Activated CD4-positive, alpha-beta T cell treated with anti-CD3 and anti-CD28 coated beads, Interleukin-2, amount 50 U/mL, for 1 hour (primary cell): ENCODE results near the gene VGLL4.

ENCODE experiments used
- DNase-seq: peaks from one replicate; pipeline ENCODE4 v3.0.0-alpha.2; 2020

Gene VGLL4

GRCh38 chr3:11651900-11652299 is 8.2 kb upstream of the VGLL4 start:
- DNase-seq: no peak

GRCh38 chr3:11651477-11651876 is 7.8 kb upstream of the VGLL4 start:
- no peak for DNase-seq

GRCh38 chr3:11650391-11650790 is 6.7 kb upstream of the VGLL4 start:
- DNase-seq: no peak

GRCh38 chr3:11648735-11649134 is 5.0 kb upstream of the VGLL4 start:
- DNase-seq: no peak

- peak; percentile 10 for DNase-seq
Observed at GRCh38 chr3:11643201-11643603, 513 bp downstream of the VGLL4 start.

- DNase-seq: peak; percentile 56
Observed at GRCh38 chr3:11642431-11643191, 1.1 kb downstream of the VGLL4 start.

- no peak for DNase-seq
Observed at GRCh38 chr3:11641683-11642430, 1.9 kb downstream of the VGLL4 start.

- no peak for DNase-seq
Observed at GRCh38 chr3:11641316-11641682, 2.4 kb downstream of the VGLL4 start.

GRCh38 chr3:11640009-11640673 is 3.6 kb downstream of the VGLL4 start:
- DNase-seq: no peak

GRCh38 chr3:11638495-11639358 is 5.0 kb downstream of the VGLL4 start:
- no peak for DNase-seq

- DNase-seq: no peak
Observed at GRCh38 chr3:11637901-11638458, 5.7 kb downstream of the VGLL4 start.

- no peak for DNase-seq
Observed at GRCh38 chr3:11636394-11636770, 7.3 kb downstream of the VGLL4 start.

- no peak for DNase-seq
Observed at GRCh38 chr3:11635680-11636393, 7.9 kb downstream of the VGLL4 start.

GRCh38 chr3:11634974-11635612 is 8.6 kb downstream of the VGLL4 start:
- DNase-seq: no peak

GRCh38 chr3:11634081-11634635 is 9.6 kb downstream of the VGLL4 start:
- DNase-seq: no peak

- no peak for DNase-seq
Observed at GRCh38 chr3:11632966-11633365, 10.7 kb downstream of the VGLL4 start.

GRCh38 chr3:11632564-11632963 is 11.2 kb downstream of the VGLL4 start:
- no peak for DNase-seq

GRCh38 chr3:11631820-11632219 is 11.9 kb downstream of the VGLL4 start:
- DNase-seq: no peak

- DNase-seq: no peak
Observed at GRCh38 chr3:11629716-11630115, 14.0 kb downstream of the VGLL4 start.

- DNase-seq: no peak
Observed at GRCh38 chr3:11627612-11628011, 16.1 kb downstream of the VGLL4 start.

GRCh38 chr3:11626084-11626463 is 17.6 kb downstream of the VGLL4 start:
- DNase-seq: no peak
